Stimulated activated CD4-positive, alpha-beta T cell treated with anti-CD3 and anti-CD28 coated beads, Interleukin-15, amount 100 ng/mL, for 1 hour (primary cell): ENCODE results near the gene TAF11L5.
"Not testable (repeated sequence)": the region's sequence is repeated elsewhere in the genome, so short reads cannot be mapped to it uniquely, and the experiment has no call there.

Experiments used
- DNase-seq, 2 donors: peaks; one replicate each; pipeline ENCODE4 v3.0.0-alpha.2; 2020; ENCODE audit warnings: low read depth in 1 of 2, low spot score in 1 of 2

TAF11L5 gene

DNA sequence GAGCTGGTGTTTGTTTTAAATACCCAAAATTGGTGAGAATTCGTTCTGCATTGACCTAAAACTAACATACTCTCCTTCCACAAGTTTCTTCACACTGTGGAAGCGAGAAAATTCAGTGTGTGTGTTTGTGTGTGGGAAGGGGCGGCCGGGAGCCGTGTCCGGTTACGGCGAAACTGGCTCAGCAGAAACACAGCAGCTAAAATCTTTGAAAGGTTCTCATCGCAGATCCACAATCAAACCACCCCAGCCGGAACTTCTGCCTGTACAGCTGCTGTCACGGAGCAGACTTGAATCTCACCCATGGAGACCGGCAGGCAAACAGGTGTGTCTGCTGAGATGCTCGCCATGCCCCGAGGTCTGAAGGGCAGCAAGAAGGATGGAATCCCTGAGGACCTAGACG lies at the start of gene TAF11L5:
TAF11L5 (plus strand) TSS at position 301 of the 400 bp plus-strand sequence.
- DNase-seq = not testable (repeated sequence)

DNA sequence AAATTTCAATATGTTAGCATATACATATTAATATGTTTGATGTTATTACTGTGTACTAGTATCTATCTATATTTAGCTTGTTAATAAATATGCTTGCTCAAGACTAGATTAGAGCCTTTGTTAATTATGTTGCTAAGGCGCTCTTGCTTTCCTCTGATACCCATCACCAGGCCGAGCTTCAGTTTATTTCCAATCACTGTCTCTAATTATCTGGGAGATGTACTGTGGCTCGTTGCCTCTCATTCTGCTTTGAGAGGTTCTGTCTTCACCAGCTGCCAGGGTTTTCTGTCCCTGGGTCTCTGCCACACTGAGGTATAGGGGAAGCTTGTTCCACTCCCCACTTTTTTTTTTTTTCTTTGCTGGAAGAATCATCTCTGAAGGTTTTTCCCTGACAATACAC lies 48.0 kb upstream of the TAF11L5 start:
- no peak for DNase-seq

DNA sequence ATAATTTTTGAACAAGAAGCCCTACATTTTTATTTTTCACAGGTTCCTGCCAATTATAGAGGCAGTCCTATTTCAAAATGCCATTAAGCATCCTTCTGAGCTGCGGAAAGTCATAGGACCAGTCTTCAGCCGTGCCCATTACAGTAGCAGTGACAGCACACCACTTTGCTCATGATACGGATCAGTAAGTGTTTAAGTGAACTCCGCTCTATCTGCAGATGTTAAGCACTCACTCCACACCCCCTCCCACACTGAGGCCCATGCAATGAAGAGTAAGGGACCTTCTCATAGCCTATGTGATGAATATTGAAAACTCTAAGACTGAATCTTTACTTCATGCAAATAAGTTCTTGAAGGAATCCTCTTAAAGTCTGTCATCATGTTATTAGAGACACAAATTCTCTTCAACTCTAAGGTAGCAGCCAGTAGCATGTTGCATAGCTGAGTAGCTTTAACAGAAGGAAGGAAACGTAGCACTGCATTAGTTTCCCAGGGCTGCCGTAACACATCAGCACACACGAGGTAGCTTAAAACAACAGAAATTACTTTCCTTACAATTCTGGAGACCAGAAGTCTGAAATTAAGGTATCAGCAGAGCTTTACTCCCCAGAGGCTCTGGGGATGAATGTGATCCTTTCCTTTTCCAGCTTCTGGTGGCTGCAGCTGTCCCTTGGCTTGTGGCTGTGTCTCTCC lies 47.3 kb upstream of the TAF11L5 start:
- DNase-seq = no peak

DNA sequence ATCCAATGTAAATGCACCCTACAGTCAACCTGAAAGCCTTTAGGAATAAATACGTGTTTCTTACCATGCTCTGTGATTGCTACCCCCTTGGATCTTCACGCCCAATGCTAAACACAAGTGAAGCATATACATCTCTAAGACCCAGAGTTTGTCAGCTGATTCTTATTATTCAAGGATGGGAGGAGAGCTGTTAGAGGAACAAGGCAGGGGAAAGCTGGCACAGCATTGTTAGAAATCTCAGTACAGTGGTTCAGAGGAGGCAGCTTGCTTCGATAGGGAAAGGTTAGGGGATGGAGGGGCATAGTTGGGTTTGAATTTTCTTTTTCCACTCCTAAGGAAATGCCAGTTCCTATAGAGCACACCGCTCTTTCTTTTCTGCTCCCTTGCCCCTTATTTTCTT lies 43.7 kb upstream of the TAF11L5 start:
- DNase-seq = no peak

DNA sequence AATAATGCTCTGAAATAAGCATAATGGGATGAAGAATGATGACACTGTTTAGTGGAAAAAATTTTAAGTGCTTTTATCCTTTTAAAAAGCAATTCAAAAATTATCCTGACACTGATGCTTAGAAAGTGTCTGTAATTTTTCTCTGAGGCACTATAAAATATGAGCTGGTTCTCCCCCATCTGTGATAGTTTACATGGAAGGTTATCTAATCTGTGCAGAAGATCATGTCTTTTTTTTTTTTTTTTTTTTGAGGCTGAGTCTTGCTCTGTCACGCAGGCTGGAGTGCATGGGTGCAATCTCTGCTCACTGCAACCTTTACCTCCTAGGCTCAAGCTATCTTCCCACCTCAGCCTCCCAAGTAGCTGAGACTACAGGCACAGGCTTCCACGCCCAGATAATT lies 42.2 kb upstream of the TAF11L5 start:
- DNase-seq = no peak

DNA sequence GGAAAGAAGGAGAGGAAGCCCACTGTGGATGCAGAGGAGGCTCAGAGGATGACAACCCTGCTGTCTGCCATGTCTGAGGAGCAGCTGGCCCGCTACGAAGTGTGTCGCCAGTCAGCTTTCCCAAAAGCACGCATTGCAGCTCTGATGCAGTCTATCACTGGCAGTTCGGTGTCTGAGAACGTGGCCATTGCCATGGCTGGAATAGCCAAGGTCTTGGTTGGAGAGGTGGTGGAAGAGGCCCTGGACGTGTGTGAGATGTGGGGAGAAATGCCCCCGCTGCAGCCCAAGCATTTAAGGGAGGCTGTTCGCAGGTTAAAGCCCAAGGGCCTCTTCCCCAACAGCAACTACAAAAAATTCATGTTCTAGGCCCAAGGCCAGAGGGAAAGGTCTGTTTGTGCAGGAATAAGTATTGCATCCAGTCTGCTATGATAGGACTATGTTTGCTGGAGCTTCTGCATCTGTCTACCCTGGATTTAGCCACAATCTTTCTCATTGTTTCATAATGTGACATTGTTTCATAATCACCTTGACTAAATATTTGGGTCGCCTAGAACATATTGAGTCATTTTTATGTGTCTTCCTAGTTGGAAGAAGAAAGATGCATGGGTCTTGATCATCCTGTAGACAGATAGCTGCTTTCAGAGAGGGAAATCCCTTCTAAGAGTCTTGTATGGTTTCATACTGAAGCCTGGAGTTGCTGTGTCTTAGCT lies 38.4 kb upstream of the TAF11L5 start:
- not testable (repeated sequence) for DNase-seq

DNA sequence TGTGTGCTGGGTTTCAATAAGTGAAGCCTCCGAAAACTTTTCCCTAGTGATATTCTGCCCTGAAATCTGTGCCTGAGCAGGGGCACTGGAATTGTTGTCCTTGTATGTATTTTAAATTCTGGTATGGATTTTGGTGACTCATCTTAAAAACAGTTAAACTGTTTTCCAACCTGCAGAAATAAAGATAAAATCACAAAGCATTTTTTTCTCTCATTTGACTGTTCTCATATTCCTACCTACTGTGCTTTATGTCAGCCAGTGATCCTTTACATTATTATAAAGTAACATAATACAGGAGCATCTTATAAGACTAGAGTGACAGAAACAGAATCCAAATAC lies 37.9 kb upstream of the TAF11L5 start:
- no peak for DNase-seq

DNA sequence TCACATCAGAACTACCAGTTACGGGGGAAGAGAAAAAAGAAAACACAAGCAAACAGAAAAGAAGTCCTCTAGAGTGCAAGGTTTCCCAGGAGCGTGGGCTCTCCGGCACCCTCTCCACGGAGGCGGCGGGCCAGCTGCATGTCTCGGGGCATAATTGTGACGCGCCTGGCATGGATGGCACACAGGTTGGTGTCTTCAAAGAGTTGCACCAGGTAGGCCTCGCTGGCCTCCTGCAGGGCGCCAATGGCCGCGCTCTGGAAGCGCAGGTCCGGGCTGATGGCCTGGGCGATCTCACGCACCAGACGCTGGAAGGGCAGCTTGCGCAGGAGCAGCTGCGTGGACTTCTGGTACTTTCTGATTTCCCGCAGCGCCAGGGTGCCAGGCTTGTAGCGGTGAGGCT lies 33.8 kb upstream of the TAF11L5 start:
- DNase-seq = not testable (repeated sequence)

DNA sequence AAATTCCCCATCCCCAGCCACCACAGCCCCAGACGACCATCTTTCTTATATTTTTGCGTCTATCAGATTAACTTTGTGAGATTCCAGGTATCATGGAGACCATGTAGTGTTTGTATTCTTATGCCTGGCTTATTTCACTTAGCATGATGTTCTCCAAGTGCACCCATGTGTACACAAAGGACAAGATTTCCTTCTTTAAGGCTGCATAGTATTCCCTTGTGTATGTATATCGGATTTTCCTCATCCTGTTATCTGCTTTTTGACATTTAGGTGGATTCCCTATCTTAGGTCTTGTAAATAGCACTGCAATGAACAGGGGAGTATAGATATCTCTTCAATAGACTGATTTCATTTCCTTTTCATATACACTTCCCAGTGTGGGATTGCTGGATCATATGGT lies 32.3 kb upstream of the TAF11L5 start:
- no peak for DNase-seq

DNA sequence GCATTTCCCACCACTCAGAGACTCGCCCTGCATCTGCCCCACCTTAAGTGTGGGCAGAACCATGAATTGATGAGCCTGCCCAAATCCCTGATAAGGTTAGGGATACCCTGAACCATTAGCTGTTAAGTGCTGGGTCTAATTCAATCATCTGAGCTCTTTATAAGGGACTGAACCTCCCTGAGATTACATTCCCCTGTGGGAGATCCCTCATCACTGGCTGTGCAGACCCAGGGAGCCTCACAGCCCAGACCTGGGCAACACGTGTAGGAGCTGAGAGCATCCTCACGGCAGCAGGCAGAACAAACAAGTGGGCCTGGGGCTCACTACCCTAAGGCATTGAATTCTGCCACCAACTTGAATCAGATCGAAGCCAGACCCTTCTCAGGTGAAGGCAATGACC lies 27.6 kb upstream of the TAF11L5 start:
- no peak for DNase-seq

DNA sequence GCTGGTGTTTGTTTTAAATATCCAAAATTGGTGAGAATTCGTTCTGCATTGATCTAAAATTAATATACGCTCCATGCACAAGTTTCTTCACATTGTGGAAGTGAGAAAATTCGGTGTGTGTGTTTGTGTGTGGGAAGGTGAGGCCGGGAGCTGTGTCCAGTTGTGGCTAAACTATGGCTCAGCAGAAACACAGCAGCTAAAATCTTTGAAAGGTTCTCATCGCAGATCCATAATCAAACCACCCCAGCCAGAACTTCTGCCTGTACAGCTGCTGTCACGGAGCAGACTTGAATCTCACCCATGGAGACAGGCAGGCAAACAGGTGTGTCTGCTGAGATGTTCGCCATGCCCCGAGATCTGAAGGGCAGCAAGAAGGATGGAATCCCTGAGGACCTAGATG lies 27.1 kb upstream of the TAF11L5 start, which contains the start of gene TAF11L2:
TAF11L2 (plus strand) TSS at position 301 of the 400 bp plus-strand sequence.
- DNase-seq = not testable (repeated sequence)

DNA sequence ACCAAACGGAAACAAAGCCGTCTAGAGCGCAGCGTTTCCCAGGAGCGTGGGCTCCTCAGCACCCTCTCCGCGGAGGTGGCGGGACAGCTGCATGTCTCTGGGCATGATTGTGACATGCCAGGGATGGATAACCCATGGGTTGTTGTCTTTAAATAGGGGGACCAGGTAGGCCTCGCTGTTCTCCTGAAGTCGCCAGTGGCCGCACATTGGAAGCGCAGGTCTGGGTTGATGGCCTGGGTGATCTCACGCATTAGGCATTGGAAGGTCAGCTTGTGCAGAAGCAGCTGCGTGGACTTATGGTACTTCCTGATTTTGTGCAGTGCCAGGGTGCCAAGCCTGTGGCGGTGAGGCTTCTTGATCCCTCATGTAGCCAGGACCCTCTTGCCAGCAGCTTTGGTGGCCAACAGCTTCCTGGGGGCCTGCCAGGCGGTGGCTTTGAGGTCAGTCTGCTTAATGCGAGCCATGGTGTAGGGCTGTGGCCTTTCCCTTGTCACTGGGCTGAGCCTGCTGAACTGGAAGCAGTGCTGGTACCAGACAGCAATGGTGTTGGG lies 13.2 kb upstream of the TAF11L5 start:
- DNase-seq = no peak

DNA sequence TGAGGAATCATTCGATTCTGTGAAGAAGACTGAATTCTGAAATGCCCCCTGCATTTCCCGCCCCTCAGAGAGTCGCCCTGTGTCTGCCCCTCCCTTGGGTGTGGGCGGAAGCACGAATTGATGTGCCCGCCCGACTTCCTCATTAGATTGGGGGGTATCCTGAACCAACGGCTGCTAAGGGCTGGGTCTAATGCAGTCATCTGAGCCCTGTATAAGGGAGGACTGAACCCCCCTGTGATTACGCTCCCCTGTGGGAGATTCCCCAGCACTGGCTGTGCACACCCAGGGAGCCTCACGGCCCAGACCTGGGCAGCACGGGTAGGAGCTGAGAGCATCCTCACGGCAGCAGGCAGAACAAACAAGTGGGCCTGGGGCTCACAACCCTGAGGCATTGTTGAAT lies 7.5 kb upstream of the TAF11L5 start:
- not testable (repeated sequence) for DNase-seq

DNA sequence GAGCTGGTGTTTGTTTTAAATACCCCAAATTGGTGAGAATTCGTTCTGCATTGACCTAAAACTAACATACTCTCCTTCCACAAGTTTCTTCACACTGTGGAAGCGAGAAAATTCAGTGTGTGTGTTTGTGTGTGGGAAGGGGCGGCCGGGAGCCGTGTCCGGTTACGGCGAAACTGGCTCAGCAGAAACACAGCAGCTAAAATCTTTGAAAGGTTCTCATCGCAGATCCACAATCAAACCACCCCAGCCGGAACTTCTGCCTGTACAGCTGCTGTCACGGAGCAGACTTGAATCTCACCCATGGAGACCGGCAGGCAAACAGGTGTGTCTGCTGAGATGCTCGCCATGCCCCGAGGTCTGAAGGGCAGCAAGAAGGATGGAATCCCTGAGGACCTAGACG lies 7.0 kb upstream of the TAF11L5 start, which contains the start of gene TAF11L3:
TAF11L3 (plus strand) TSS at position 301 of the 400 bp plus-strand sequence.
- DNase-seq = not testable (repeated sequence)

DNA sequence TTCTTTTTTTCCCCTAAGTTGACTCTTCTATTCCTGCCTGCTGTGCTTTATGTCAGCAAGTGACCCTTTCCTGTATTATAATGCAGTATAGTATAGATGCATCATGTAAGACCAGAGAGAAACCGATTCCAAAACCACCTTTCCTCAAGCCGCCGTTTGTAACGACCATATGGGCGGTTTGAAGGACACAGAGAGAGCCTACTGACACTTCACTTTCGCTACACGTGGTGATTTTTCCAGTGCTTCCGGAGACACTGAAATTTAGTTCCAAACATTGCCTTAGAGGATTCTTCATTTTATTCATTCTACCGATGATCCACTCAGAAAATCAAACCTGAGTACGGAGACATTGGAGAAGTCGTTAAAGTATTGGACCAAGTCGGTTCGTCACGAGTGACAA lies 5.5 kb upstream of the TAF11L5 start:
- not testable (repeated sequence) for DNase-seq

DNA sequence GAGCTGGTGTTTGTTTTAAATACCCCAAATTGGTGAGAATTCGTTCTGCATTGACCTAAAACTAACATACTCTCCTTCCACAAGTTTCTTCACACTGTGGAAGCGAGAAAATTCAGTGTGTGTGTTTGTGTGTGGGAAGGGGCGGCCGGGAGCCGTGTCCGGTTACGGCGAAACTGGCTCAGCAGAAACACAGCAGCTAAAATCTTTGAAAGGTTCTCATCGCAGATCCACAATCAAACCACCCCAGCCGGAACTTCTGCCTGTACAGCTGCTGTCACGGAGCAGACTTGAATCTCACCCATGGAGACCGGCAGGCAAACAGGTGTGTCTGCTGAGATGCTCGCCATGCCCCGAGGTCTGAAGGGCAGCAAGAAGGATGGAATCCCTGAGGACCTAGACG lies 3.5 kb upstream of the TAF11L5 start, which contains the start of gene TAF11L4:
TAF11L4 (plus strand) TSS at position 301 of the 400 bp plus-strand sequence.
- not testable (repeated sequence) for DNase-seq

DNA sequence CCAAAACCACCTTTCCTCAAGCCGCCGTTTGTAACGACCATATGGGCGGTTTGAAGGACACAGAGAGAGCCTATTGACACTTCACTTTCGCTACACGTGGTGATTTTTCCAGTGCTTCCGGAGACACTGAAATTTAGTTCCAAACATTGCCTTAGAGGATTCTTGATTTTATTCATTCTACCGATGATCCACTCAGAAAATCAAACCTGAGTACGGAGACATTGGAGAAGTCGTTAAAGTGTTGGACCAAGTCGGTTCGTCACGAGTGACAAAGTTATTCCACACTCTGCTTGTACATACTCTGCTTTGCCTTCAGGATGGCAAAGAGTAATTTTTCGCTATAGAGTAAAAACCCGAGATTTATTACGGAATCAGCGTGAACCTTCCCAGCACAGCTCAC lies 1.5 kb downstream of the TAF11L5 start:
- DNase-seq = not testable (repeated sequence)

DNA sequence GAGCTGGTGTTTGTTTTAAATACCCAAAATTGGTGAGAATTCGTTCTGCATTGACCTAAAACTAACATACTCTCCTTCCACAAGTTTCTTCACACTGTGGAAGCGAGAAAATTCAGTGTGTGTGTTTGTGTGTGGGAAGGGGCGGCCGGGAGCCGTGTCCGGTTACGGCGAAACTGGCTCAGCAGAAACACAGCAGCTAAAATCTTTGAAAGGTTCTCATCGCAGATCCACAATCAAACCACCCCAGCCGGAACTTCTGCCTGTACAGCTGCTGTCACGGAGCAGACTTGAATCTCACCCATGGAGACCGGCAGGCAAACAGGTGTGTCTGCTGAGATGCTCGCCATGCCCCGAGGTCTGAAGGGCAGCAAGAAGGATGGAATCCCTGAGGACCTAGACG lies 3.3 kb downstream of the TAF11L5 start, which contains the start of gene TAF11L6:
TAF11L6 (plus strand) TSS at position 301 of the 400 bp plus-strand sequence.
- not testable (repeated sequence) for DNase-seq
